Measurements from ENCODE around the gene GRIN2C. TPM values are rescaled to one million over a fixed set of nuclear protein-coding genes. Genes with fewer than 3 reads are reported as not detected.

The GRIN2C gene
- total and polyA plus RNA-seq, 2 donors (not counting 3 experiments of a cell fraction or from before 2014, with no cell fraction given): 0.04 to 0.60 TPM

GRCh38 chr17:74893936-74894671 lies 34.4 kb upstream of the GRIN2C start:
- Histone ChIP-seq H3K9me1 (replicated peaks; ENCODE audit: control insufficient read depth, extremely low read depth, insufficient read depth, low read length) (no peaks in the 10 kb centered on the region), H3K79me2 (ENCODE audit: control insufficient read depth, insufficient read depth, low read length) (no peaks in the 10 kb centered on the region), H3K4me1 (ENCODE audit: control insufficient read depth, extremely low read depth, insufficient read depth, low read length) (no peaks in the 10 kb centered on the region), H3K27ac (ENCODE audit: insufficient read depth, low read depth, low read length) (no peak overlapping the region), H3K36me3 (ENCODE audit: control insufficient read depth in 2 of 2, extremely low read depth in 1 of 2, insufficient read depth in 2 of 2, low read length in 2 of 2) (no peaks in the 10 kb centered on the region), H4K20me1 (replicated peaks; ENCODE audit: control insufficient read depth, extremely low read depth, insufficient read depth, low read length) (no peaks in the 10 kb centered on the region), H3K27me3 (ENCODE audit: control insufficient read depth in 2 of 2, insufficient read depth in 2 of 2, low read length in 2 of 2) (peaks cover 37 to 39% of the 10 kb centered on the region in 2 experiments), H3K9me3 (replicated peaks; ENCODE audit: control insufficient read depth, insufficient read depth, low read length) (no peaks in the 10 kb centered on the region), H2AFZ (ENCODE audit: low read depth, low read length) (no peak overlapping the region), H3K4me3 (replicated peaks in 1 of 3; ENCODE audit: insufficient read depth in 1 of 3, low read depth in 1 of 3, low read length in 3 of 3) (no peak overlapping the region), H3K4me2 (ENCODE audit: insufficient read depth, low read length) (no peak overlapping the region), H3K9ac (replicated peaks; ENCODE audit: extremely low read depth, insufficient read depth, low read length) (no peak overlapping the region)
- TF ChIP-seq GATA2 (IDR thresholded peaks at IDR 0.05; ENCODE audit: insufficient read depth, insufficient read length, low read depth, low read length) (no peak), MAX (IDR thresholded peaks at IDR 0.05; ENCODE audit: insufficient read depth, insufficient read length) (no peak), JUN (IDR thresholded peaks at IDR 0.05; ENCODE audit: borderline replicate concordance, insufficient read depth, insufficient read length, low read depth) (no peak), CTCF (IDR thresholded peaks at IDR 0.05; ENCODE audit: extremely low read depth in 1 of 2, insufficient read depth in 1 of 2, low read depth in 1 of 2, low read length in 2 of 2) (no peak)
- ChIA-PET POLR2A (no interaction called here), CTCF (interaction anchor here (1.0 kb wide), 3 partner anchors 12 to 21 kb away, joined by 3 to 4 read pairs (median 4); partner anchors contain the start of gene FDXR)
- dilution Hi-C loops (cut with MboI; ENCODE audit: extremely low pct_ligation_motif_present, low sequenced_read_pairs): no loop called here
- FAIRE-seq: no peak
- DNase-seq (ENCODE audit: low read depth, low spot score): no peak
- no TSS peak for BruUV-seq (replicated peaks)
- intact Hi-C loops (cut with micrococcal nuclease): no loop called here
